Endothelial cell of umbilical vein (primary cell): ENCODE results near the gene CASK. TPM values are rescaled to one million over a fixed set of nuclear protein-coding genes. Genes with fewer than 3 reads are reported as not detected.

Source experiments
- BruUV-seq: library from RNA; stranded (reverse); fragments of 400-500 nt; replicated peaks from 2 replicates; lab custom pipeline; 2021; lab: Mats Ljungman, UMichigan
- CTCF ChIA-PET: fragments of 300-600, 350-600 bp; sonication (Branson Sonifier 250); formaldehyde crosslinking; loops from one replicate; lab custom pipeline; 2021; ENCODE audit warnings: antibody characterized with exemption, inconsistent platforms; lab: Charles Lee
- POLR2A ChIA-PET: fragments of 300-600, 350-600 bp; sonication (Branson Sonifier 250); formaldehyde crosslinking; loops from one replicate; lab custom pipeline; 2021; ENCODE audit warnings: antibody characterized with exemption, inconsistent platforms; lab: Charles Lee
- DNase-seq: peaks from one replicate; pipeline ENCODE4 v3.0.0-alpha.2; 2011; ENCODE audit warnings: low read depth, low spot score
- FAIRE-seq: peaks from 2 replicates; lab custom pipeline; 2011; peaks lifted over from hg19 to GRCh38; lab: Jason Lieb, UNC
- H2AFZ ChIP-seq: 2 replicates; pipeline ENCODE4 v1.6.0; 2012; ENCODE audit warnings: low read depth, low read length, control low read depth, inconsistent platforms
- H3K27ac ChIP-seq: 2 replicates; pipeline ENCODE4 v1.5.1; 2011; ENCODE audit warnings: low read depth, mild to moderate bottlenecking, control low read depth, low read length, moderate library complexity; ENCODE audit not compliant: insufficient read depth
- H3K27me3 ChIP-seq, 2 experiments: 2 replicates each; pipeline versions ENCODE4 v1.6.0 to v1.6.1; 2011; ENCODE audit warnings: low read length in 2 of 2, mixed read lengths in 1 of 2; ENCODE audit not compliant: control insufficient read depth in 2 of 2, insufficient read depth in 2 of 2
- H3K36me3 ChIP-seq, 2 experiments: 2 replicates in 1 of 2; 3 replicates in 1 of 2; pipeline ENCODE4 v1.5.1; 2011; ENCODE audit warnings: low read length in 2 of 2, mild to moderate bottlenecking in 1 of 2, moderate library complexity in 1 of 2; ENCODE audit not compliant: control insufficient read depth in 2 of 2, insufficient read depth in 2 of 2; ENCODE audit errors: extremely low read depth in 1 of 2
- H3K4me1 ChIP-seq: 3 replicates; pipeline ENCODE4 v1.5.1; 2011; ENCODE audit warnings: mild to moderate bottlenecking, low read length; ENCODE audit not compliant: control insufficient read depth, insufficient read depth; ENCODE audit errors: extremely low read depth
- H3K4me2 ChIP-seq: 2 replicates; pipeline ENCODE4 v1.6.1; 2011; ENCODE audit warnings: low read length, control low read depth, mixed read lengths; ENCODE audit not compliant: insufficient read depth
- H3K4me3 ChIP-seq, 3 experiments: fragments of 200-600 bp in 1 of 3; sonication (generic), shearing (Covaris generic) in 1 of 3; replicated peaks in 1 of 3; 2 replicates each; pipeline ENCODE4 v1.5.1; 2011 to 2016; ENCODE audit warnings: control low read depth in 3 of 3, low read length in 3 of 3, mild to moderate bottlenecking in 2 of 3, inconsistent platforms in 1 of 3, low read depth in 1 of 3, moderate library complexity in 1 of 3; ENCODE audit not compliant: insufficient read depth in 1 of 3
- H3K79me2 ChIP-seq: 2 replicates; pipeline ENCODE4 v1.6.0; 2012; ENCODE audit warnings: low read length, inconsistent platforms; ENCODE audit not compliant: control insufficient read depth, insufficient read depth
- H3K9ac ChIP-seq: replicated peaks from 2 replicates; pipeline ENCODE3; 2011; ENCODE audit warnings: low read length, control low read depth; ENCODE audit not compliant: insufficient read depth; ENCODE audit errors: extremely low read depth
- H3K9me1 ChIP-seq: replicated peaks from 3 replicates; pipeline ENCODE4 v1.6.0; 2011; ENCODE audit warnings: mild to moderate bottlenecking, low read length; ENCODE audit not compliant: control insufficient read depth, insufficient read depth; ENCODE audit errors: extremely low read depth
- H3K9me3 ChIP-seq: replicated peaks from 2 replicates; pipeline ENCODE4 v1.5.1; 2012; ENCODE audit warnings: low read length, inconsistent platforms; ENCODE audit not compliant: control insufficient read depth, insufficient read depth
- H4K20me1 ChIP-seq: replicated peaks from 2 replicates; pipeline ENCODE3; 2011; ENCODE audit warnings: mild to moderate bottlenecking, low read length; ENCODE audit not compliant: control insufficient read depth, insufficient read depth; ENCODE audit errors: extremely low read depth
- EZH2 ChIP-seq: IDR thresholded peaks from 2 replicates; pipeline ENCODE4 v1.6.1; 2012; ENCODE audit warnings: borderline replicate concordance, low read depth, mild to moderate bottlenecking, moderate library complexity, low read length, inconsistent platforms; ENCODE audit not compliant: severe bottlenecking
- GATA2 ChIP-seq: IDR thresholded peaks from 2 replicates; pipeline ENCODE4 v1.7.0; 2011; ENCODE audit warnings: low read depth, mild to moderate bottlenecking, moderate library complexity, mixed read lengths, low read length; ENCODE audit not compliant: insufficient read length, insufficient read depth
- JUN ChIP-seq: IDR thresholded peaks from 2 replicates; pipeline ENCODE4 v1.6.1; 2011; ENCODE audit warnings: borderline replicate concordance, low read depth; ENCODE audit not compliant: insufficient read length, insufficient read depth
- MYC ChIP-seq: IDR thresholded peaks from one replicate; pipeline ENCODE4 v1.6.1; 2011; ENCODE audit warnings: mild to moderate bottlenecking, low read depth, low read length
- POLR2A ChIP-seq: IDR thresholded peaks from 2 replicates; pipeline ENCODE4 v1.6.1; 2012; ENCODE audit warnings: low read depth, mild to moderate bottlenecking, control low read depth, low read length
- POLR2AphosphoS5 ChIP-seq: IDR thresholded peaks from 2 replicates; pipeline ENCODE4 v1.6.1; 2012; ENCODE audit warnings: low read depth, mild to moderate bottlenecking, control low read depth, low read length, moderate library complexity; ENCODE audit not compliant: insufficient read depth
- dilution Hi-C: fragments of 300-500 bp; cut with MboI; formaldehyde crosslinking; loops from one replicate; pipeline ENCODE4 v1.15.0; 2019; ENCODE audit warnings: low sequenced_read_pairs; ENCODE audit not compliant: extremely low pct_ligation_motif_present
- intact Hi-C: fragments of 100-400 bp; cut with micrococcal nuclease; formaldehyde crosslinking; loops from one replicate; pipeline ENCODE4 v1.10.0; 2022
- polyA plus RNA-seq, 4 experiments: library from polyadenylated mRNA; depleted of rRNA in 3 of 4; stranded (reverse) in 3 of 4; unstranded in 1 of 4; fragments of >200 nt; gene quantifications; 2 replicates each; pipeline versions ENCODE4 v1.2.1 to v1.2.3, GENCODE V29; 2011 to 2012; ENCODE audit warnings: missing spikeins in 1 of 4
- total RNA-seq: library from RNA; stranded (reverse); gene quantifications from 2 replicates; pipeline ENCODE4 v1.2.3, GENCODE V29; 2021
- TF ChIP-seq, protein P1 (sequence below): IDR thresholded peaks from 2 replicates; pipeline ENCODE4 v1.6.1; 2011; ENCODE audit not compliant: insufficient read depth, insufficient read length
- TF ChIP-seq, protein P2 (sequence below), 2 donors: IDR thresholded peaks; 1 replicate in 1 of 2; 2 replicates in 1 of 2; pipeline ENCODE4 v1.5.1; 2011; ENCODE audit warnings: low read length in 2 of 2, mild to moderate bottlenecking in 2 of 2, moderate library complexity in 2 of 2, control low read depth in 1 of 2, inconsistent platforms in 1 of 2, low read depth in 1 of 2; ENCODE audit not compliant: insufficient read depth in 1 of 2; ENCODE audit errors: extremely low read depth in 1 of 2

Gene CASK
- total and polyA plus RNA-seq, 2 donors (not counting 3 experiments of a cell fraction or from before 2014, with no cell fraction given) = 6.4 to 30.4 TPM

DNA sequence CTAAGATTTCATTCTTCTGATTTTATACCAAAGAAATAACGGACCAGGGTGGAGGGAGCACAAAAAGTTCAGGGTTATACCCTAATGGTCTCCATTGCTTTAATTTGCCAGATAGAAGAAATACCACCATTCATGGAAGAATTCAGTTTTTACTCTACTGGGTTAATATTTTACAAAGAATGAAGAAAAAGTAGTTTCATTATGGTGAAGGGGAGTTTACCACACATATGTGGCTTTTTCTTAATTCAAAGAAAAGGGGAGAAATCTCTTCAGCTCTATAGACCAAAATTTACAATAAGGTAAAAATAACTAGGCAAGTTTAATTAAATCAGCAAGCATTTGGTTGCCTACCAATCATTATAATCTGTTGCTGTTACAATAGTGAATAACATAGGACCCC lies 37.6 kb downstream of the CASK start:
- Histone ChIP-seq H3K9ac (no peak overlapping the region), H3K36me3 (no peaks in the 10 kb centered on the region), H3K4me3 (no peak overlapping the region), H3K9me1 (no peaks in the 10 kb centered on the region), H3K79me2 (no peaks in the 10 kb centered on the region), H3K27ac (no peak overlapping the region), H3K27me3 (no peaks in the 10 kb centered on the region), H4K20me1 (no peaks in the 10 kb centered on the region), H3K4me2 (no peak overlapping the region), H2AFZ (no peak overlapping the region), H3K4me1 (peaks cover 3% of the 10 kb centered on the region), H3K9me3 (no peaks in the 10 kb centered on the region)
- TF ChIP-seq POLR2A = no peak
- TF ChIP-seq, protein P1, sequence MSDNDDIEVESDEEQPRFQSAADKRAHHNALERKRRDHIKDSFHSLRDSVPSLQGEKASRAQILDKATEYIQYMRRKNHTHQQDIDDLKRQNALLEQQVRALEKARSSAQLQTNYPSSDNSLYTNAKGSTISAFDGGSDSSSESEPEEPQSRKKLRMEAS = no peak
- no peak for TF ChIP-seq JUN
- TF ChIP-seq POLR2AphosphoS5 = no peak
- no peak for TF ChIP-seq GATA2
- TF ChIP-seq MYC = no peak
- CTCF ChIA-PET = no interaction called here
- FAIRE-seq (peak; percentile 61), DNase-seq (no peak)
- POLR2A ChIA-PET = no interaction called here
- BruUV-seq = no TSS peak
- dilution Hi-C loops (no loop called here), intact Hi-C loops (no loop called here)

DNA sequence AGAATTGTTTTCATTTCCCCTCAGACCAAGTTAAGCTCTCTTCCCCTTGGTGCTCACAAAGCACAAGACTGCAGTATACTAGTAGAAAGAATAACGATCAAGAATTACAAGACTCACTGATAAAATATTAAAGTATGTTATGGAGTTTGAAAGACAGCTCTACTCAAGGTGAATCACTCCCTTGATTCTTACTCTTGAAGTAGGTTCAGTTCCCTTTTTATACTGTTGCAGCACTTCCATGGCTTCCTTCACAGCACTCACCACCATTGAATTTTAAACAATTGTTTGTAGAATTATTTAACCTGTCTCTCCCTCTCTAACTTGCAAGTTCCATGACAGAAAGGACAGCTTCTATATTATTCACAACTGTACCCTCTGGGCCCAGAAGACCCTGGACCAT lies 42.2 kb downstream of the CASK start:
- dilution Hi-C loops (no loop called here), intact Hi-C loops (no loop called here)
- no TSS peak for BruUV-seq
- no peak overlapping the region for H3K27ac ChIP-seq
- no peaks in the 10 kb centered on the region for H3K9me1 ChIP-seq
- H3K27me3 ChIP-seq = no peaks in the 10 kb centered on the region
- no peak overlapping the region for H2AFZ ChIP-seq
- POLR2A ChIA-PET = no interaction called here
- no peak for FAIRE-seq
- no peak for TF ChIP-seq EZH2
- TF ChIP-seq, protein P1 = no peak
- TF ChIP-seq, protein P2, sequence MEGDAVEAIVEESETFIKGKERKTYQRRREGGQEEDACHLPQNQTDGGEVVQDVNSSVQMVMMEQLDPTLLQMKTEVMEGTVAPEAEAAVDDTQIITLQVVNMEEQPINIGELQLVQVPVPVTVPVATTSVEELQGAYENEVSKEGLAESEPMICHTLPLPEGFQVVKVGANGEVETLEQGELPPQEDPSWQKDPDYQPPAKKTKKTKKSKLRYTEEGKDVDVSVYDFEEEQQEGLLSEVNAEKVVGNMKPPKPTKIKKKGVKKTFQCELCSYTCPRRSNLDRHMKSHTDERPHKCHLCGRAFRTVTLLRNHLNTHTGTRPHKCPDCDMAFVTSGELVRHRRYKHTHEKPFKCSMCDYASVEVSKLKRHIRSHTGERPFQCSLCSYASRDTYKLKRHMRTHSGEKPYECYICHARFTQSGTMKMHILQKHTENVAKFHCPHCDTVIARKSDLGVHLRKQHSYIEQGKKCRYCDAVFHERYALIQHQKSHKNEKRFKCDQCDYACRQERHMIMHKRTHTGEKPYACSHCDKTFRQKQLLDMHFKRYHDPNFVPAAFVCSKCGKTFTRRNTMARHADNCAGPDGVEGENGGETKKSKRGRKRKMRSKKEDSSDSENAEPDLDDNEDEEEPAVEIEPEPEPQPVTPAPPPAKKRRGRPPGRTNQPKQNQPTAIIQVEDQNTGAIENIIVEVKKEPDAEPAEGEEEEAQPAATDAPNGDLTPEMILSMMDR (IDR thresholded peaks at IDR 0.05; ENCODE audit: extremely low read depth in 1 of 2, insufficient read depth in 1 of 2, low read depth in 1 of 2, low read length in 2 of 2) = no peak
- no peak for TF ChIP-seq JUN
- no peak for TF ChIP-seq GATA2
- TF ChIP-seq POLR2AphosphoS5 = no peak
- TF ChIP-seq MYC = no peak
- no peak for DNase-seq
- no peaks in the 10 kb centered on the region for H3K9me3 ChIP-seq
- H3K4me1 ChIP-seq = no peaks in the 10 kb centered on the region
- no peaks in the 10 kb centered on the region for H3K79me2 ChIP-seq
- no peak overlapping the region for H3K4me3 ChIP-seq
- no peak overlapping the region for H3K4me2 ChIP-seq
- CTCF ChIA-PET = interaction anchor here (1.3 kb wide), 1 partner anchor 83 kb away, joined by 3 read pairs; no protein-coding TSS in a partner anchor
- H3K36me3 ChIP-seq = no peaks in the 10 kb centered on the region
- no peak overlapping the region for H3K9ac ChIP-seq
- no peaks in the 10 kb centered on the region for H4K20me1 ChIP-seq
